T follicular helper cell (primary cell): ENCODE results near the gene FATE1.

ENCODE experiments used
- DNase-seq: peaks from one replicate; pipeline ENCODE4 v3.0.0-alpha.2; 2020; ENCODE audit warnings: low read depth

The FATE1 gene

DNA sequence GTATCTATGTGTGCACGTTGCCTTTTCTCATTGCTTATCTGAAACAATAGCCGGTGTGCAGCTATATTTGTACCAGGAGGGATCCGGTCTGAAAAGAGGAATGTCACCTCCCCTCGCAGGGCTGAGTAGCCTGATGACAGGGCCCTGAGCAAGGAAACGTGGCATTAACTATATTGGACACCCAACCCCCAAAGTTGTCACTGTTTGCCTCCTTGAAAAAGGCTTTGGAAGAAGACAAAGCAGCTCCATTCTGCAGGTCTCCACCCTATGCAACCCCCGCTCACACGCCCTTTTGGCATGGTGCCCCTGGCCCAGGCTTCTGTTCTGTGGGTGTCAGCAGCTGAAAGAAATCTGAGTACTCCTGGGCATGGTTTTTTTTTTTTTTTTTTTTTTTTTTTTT lies 12.3 kb upstream of the FATE1 start:
- DNase-seq: no peak

DNA sequence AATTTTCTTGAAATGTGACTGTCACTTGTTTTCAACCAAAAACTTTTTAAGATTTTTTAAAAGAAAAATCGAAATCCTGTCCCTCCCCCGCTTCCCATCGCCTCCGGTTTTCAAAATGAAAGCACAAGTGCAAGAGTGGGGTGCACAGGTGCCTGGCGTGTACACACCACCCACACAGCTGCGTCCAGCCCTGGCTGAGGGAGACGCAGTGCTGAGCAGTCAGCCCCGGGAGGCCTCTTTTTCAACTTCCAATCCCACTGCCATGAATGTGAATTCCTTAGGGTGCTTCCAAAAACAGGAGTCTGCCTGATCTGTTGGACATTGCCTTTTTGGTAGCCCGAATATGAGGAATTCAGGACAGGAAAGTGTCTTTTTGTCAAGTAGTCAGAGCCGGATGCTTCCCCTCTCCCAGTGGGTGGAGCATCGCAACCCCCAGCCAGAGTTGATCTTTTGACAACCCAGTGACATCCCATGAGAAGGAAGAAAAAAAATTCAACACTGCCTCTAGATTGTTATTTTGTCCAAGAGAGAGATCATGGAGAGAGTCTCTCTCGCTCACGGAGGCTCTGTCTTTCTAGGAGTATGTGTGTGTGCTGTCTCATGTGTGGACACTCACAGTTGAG lies 11.7 kb upstream of the FATE1 start:
- DNase-seq: no peak

DNA sequence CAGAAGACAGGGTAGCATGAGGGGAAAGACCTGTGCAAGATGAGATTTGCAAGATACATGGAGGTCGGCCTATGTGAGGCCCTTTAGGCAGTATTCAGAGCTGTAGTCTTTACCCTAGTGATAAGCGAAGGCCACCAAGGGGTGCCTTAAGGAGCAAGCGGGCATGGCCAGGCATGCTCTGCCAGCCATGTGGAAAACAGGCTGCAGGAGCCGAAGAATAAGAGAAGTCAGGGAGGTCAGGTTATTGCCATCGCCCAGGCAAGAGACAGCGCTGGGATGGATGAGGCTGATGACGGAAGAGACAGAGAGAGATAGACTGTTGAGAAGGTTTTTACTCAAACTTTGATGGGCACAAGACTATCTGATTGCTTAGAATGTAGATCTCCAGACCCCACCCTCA lies 7.0 kb upstream of the FATE1 start:
- DNase-seq: no peak

DNA sequence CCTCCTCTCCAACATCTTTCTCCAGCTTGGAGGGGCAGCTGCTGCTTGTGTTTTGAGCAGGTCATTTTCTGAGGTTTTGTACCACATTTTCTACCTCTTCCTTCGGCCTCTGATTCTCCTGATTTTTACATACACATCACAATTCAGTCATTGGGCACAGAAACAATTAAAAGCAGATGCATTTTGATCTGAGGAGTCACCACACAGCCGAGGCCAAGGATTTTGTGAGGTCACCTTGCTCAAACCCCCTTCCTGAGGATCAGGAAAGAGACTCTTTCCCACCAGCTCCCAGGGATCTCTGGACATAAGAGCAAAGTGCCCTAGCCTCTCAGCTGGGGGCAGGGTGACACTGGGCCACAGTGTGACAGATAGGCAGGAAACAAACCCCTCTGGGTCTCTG lies 5.4 kb upstream of the FATE1 start:
- no peak for DNase-seq

DNA sequence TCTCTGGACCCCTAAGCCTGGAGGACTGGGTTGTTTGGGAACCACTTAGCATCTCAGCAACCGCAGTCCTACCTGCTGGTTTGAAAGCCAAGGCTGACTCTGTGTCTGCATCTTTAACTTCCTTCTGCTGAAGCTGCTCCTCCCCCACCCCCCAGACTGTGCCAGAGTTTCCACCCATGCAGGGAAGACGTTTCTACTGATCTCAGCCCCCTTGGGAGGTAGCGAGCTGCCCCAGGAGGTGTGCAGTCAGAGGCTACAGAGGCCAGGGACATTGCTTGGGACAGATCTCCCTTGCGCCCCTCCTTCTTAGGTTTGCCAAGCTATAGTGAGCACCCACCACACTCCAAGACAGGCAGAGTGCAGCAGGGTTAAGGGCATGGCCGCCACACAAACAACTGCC lies 4.7 kb upstream of the FATE1 start:
- no peak for DNase-seq

DNA sequence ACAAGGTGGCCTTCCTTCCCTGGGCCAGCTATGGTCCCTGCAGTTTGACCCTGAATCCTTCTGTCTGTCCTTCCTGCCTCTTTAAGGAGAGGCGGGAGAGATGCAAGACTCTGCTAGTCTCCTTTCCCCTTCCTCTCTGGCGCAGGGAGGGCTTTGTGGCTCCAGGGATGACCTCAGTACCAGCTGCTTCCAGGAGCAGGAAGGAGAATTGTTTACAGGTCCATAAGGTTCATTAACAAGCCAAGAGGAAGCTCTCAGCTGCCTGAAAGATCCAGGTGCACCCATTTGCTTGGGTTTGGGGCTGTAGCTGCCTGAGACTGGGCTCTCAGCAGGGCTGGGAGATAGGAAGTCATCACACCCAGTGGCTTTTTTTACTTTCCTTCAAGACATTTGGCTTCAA lies 4.0 kb upstream of the FATE1 start:
- no peak for DNase-seq

DNA sequence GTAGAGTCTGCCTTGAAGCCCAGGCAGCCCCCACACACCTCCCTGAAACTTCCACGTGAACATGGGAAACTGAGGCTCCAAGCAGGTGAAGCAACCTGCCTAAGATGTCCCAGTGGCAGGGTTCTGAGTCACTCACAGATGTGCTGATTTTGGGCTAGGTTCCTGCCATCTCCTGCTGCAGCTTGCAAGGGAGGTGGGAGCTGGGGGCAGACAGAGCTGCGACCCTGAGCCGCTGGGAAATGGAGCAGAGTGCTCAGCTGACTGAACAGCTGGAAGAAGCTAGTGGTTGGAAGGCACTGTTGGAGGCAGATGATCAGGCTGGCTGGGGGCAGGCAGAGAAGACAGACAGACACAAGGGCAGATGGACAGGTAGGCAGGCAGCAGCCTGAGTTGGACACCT lies 3.6 kb upstream of the FATE1 start:
- no peak for DNase-seq

DNA sequence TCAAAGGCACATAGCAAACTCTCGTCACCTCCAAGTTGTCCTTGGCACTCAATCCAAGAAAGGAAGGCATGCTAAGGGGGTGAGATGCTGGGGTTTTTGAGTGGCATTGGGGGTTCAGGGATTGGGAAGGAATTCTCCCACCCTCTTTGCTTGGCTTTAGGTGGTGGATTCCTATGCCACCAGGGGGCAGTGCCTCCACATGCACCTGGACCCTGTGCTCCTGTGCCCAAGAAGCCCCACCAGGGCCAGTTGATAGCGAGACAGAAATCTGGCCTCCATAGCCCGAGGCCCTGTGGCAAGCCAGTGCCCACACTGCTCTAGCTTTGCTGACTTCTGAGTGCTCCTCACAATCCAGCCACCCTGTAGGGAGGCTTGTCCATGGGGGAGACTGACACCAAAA lies 2.0 kb upstream of the FATE1 start:
- DNase-seq: no peak

DNA sequence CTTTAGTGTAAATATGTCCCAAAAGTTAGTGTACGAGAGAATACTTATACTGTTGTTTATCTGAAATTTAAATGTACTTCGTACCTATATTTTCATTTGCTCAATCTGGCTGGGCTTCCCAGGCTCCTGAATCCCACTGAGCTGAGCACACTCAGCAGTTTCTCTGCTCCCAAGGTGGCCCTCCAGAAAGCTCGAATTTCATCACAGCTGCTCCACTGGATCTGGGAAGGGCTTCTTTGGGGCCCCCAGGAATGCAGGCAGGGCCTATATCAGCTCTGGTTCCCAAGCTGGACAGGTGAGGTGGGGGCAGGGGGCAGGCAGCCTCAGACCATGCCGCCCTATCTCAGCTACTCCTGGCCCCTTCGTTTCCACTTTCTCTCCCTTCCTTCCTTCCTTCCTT lies 1.5 kb upstream of the FATE1 start:
- DNase-seq: no peak

DNA sequence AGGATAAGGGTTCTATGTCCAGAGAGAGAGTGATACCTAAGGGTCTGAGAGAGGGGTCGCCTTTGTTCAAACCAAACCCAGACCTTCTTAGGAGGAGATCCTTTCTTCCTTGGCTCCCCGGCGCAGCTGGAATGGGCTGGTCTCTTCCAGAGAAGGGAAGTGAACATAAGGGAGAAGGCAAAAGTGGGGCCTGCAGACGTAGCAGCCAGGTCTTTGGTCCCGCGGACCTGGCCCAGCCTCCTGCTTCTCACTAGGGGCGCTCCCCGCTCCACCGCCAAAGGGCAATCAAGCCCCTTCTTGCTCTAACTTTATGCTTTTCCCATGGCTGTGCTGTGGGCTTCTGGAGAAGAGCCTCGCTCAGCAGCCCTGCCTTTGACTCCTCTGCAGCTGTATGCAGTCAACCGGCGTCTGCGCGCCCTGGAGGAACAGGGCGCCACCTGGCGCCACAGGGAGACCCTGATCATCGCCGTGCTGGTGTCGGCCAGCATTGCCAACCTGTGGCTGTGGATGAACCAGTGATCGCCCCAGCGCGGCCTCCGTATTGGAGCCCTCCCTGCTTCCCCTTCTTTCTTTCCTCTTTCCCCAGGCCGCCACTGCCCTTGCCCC lies 6.5 kb downstream of the FATE1 start:
- DNase-seq: no peak

DNA sequence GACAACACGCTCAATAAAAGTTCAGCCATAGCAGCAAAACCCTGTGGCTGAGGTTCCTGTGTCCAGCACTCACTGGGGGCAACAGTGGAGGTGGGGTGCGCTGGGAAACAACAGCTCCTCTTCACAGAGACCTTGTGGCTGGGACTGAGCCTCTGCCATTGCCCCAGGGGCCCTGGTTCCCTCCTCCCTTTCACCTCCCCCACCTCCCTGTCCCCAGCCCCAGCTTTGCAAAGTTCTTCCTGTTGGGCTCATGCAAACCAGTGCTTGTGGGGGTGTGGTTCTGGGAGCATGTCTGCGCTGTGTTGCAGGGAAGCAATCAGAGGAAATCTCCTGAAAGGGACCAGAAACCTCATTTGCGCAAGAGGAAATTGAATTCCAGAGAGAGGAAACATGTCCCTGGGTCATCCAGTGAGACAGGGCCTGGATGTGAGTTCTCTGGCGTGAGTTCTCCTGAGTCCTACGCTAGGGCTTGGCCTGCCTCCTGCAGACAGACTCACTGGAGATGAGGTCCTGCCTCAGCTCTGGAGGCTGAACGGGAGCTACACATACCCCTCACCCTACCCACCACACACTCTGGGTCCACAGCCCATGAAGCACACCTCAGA lies 7.4 kb downstream of the FATE1 start:
- no peak for DNase-seq

DNA sequence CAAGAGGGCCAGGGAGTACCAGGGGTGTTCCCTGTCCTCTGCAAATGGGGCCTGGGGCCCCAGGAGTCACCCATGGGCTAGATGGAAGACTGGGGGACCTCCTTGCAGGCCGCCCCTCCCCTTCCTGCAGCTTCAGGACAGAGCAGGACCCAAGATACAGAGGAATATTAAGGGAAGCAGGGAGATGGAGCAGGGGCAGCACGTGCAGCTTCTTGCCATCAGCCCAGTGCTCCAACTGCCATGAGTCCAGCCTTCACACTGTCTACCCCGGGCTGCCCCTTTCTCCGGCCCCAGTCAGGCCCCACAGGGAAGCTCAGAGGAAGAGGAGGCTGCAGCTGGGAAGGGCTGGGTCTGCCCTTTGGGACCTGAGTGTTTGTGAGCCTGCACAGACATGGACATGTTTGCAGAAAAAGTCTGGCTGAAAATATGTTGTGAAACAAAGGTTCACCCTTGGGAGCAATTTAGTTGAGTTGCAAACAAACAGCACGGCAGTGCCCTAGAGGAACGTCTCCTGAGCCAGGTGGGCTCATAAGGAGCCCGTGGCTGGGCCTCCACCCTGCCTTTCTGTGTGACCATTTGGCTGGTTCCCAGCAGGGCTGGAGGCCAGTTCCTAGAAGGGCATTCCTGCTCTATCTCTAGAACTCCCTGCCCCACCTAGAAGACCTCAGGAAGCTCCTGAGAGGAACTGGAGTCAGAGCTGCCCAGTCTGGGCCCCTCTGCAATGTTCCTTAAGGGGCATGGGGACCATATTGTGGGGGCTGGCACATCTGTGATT lies 8.9 kb downstream of the FATE1 start:
- no peak for DNase-seq

DNA sequence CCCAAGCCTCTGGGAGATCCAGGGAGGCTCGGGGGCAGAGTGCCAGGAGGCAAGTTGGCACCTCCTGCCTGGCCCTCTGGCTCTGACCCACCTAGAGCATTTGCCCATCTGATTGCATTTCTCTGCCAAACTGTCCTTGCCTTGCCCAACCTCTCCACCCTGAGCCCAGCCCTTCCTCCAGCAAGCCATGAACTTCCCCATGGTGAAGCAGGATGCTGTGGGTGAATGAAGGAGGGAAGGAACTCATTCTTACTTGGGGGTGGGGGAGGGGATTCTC lies 9.4 kb downstream of the FATE1 start:
- DNase-seq: no peak

DNA sequence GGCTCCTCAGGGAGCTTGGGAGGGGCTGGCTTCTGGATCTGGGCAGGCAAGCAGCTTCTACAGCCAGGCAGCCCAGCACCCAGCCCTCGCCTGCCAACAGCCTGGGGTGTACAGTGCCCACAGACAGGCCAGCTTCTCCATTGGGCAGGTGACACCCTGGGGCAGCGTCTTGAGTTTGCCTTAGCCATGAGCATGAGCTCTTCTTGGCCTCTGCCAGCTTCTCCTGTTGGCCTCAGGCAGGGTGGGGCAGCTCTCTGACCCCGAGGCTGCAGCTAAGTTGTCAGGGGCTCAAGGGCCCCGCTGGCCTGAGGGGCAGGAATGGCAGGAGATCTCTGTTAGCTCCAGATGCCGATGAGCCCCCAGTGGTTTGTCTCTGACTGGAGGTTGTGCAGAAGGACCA lies 10.9 kb downstream of the FATE1 start:
- DNase-seq: no peak

DNA sequence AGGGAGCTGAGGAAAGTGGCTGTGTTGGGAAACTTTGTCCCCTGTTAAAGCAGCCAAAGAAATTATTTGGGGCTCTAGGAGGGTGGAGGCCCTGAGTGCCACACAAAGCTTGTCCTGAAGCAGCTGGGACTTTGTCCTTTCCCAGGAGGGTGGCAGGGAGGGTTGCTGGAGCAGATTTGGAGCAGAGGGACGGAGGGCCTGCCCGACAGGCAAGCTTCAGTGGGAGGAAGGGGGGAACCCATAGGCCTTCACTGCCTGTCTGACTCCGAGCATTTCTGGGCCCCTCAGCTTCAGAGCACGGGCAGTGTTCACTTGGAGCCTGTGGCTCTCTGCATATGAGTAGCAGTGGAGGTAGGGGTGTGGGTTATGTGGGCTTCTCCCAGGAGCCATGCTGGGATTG lies 11.5 kb downstream of the FATE1 start:
- no peak for DNase-seq

DNA sequence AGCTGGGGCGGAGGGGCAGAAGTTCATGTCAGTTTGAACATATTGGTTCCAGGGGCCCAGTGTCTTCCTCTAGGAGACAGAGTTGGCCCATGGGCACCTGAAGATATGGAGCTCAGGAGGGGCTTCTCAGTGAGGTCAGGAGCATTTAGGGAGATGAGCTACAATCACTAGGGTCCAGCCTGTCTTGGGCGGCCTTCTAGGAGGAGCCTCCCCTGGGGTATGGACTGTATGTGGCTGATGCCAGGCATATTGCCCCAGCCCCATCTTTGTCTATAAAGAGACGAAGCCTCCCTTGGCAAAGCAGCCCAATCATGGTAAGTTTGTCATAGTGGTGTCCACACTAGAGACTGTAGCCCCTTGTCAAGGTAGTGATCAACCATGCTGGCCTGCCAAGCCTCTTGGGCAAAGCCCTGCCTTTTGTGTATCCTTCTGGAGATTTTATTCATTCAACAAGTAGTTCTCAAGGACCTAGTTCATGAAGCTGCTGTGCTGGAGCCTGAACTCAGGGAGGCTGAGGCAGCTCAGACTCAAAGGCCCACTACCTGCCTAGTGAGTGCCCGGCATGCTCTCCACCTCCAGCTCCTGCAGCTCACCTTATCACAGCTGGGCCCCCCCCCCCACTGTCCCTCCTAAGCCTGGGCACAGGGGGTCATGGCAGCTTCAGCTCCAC lies 13.4 kb downstream of the FATE1 start:
- no peak for DNase-seq

DNA sequence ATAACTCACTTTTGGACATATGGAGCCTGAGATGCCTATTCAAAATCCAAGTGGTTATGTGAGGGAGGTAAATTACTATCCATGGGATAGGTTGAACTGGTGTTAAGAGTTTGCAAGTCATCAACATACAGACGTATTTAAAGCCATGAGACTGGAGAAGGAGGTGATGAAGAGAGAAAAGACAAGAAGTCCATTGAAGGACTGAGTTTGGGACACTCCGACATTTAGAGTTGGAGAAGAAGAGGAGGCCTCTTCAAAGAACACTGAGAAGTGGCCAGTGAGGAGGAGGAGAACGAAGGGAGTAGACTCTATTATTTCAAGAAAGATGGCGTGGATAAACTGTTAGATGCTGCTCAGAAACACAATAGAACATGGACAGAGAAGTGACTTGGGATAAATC lies 18.6 kb downstream of the FATE1 start, which contains the start of gene CNGA2:
CNGA2 (plus strand) TSS at position 301 of the 400 bp plus-strand sequence. CDS start 3,738 bp downstream, outside the sequence.
- no peak for DNase-seq

DNA sequence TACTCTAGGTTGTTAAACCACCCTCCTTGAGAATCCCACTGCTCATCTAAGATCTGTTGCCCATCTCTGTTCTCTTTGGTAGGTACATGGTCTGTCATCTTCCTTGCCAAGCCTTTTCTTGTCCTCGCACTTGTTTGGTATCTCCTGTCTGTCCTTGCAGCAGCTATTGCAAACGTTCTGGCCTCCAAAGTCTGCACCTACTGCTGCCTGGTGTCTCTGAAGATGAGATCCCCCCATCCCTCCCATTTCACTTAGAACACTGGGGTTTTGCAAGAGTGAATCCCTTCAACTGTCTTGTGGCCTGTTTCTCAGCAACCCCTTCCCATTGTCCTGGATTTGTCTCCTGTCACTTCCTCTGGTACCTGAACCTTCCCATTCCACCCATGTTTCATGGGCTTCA lies 19.4 kb downstream of the FATE1 start:
- no peak for DNase-seq

DNA sequence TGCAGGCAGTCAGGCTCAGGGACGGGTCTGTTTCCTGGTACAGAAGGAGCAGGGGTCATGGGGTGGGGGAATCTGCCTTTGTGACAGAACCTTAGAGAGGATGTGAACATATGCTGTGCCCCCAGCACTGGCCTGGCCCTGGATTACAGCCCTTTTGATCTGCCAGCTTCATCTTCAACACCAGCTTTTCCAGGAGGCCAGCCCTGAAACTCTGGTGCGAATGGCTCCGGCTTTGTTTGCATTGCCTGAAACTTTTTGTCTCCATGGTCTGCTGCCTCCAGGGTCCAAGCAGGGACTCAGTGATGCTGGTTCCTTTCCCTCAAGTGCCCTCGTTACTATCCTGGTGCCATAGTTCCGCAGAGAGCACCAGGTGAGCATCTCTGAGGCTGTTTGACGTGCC lies 20.9 kb downstream of the FATE1 start:
- DNase-seq: no peak

DNA sequence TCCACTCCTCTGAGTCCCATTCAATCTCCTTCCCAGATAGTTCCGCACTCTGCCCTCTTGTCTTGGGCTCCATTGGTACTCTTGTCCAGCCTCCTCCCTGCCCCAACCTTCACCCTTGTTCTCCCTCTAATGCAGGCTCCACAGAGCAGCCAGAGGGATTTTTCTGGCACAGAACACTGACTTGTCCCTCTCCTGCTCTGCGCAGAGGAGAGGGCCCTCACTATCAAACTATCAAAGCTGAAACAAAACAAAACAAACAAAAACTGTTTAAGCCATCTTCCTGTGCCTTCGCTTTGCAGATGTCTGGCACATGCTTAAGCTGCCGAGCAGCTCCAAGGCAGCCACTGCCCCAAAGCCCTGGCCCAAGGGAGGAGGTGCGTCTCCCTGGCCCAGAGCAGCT lies 21.7 kb downstream of the FATE1 start:
- no peak for DNase-seq

DNA sequence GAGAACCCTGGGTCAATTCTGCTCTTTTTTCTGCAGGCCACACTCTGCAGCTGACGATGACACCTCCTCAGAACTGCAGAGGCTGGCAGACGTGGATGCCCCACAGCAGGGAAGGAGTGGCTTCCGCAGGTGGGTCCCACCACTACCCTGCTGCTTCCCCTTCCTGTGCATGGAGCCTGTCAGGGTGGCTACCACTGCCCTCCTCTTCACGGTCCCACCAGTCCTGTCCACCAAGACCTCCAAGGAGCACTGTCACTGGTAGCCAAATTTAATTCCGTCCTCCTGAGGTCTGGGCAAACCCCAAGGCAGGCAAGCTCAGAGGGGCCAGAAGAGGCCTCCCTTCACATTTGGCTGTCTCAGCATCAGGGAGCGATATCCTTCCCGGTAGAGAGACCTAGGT lies 22.9 kb downstream of the FATE1 start:
- no peak for DNase-seq

DNA sequence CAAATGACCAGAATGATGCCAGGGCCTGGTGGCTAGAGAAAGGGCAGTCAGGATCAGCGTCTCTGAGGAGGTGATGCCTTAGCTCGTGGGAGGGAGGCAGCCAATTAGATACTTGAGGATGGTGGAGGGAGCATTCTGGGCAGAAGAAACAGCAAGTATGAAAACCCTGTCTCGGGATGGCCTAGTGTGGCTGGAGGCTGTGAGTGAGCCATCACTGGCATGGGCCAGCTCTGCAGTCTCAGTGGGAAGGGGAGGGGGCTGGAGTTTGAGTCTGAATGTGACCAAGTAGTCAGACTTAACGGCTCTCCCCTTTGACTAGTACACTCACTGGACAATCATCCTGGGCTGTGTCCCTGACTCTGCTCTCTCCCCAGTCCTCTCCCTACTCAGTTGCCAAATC lies 25.8 kb downstream of the FATE1 start:
- DNase-seq: no peak

DNA sequence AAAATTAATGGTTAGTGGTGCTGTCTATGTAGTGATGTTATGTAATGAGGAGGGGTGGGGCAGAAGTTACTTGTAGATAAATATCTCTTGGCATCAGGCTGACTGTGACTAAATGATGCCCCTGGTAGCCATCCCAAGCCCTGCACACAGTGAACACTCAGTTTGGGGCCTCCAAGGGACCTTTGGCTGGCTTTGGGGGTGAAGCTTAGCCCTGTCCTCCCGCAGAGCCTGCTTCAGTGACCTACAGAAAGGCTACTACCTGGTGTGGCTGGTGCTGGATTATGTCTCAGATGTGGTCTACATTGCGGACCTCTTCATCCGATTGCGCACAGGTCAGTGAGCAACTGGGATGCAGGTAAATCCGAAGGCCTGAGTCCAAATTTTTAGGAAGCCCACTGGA lies 26.5 kb downstream of the FATE1 start:
- no peak for DNase-seq
